H7 (cell line): ENCODE measurements around the gene CYSRT1. TPM values are rescaled to one million over a fixed set of nuclear protein-coding genes. Genes with fewer than 3 reads are reported as not detected.

Source experiments
- DNase-seq: peaks from one replicate; pipeline ENCODE4 v3.0.0; 2012
- H3K27me3 ChIP-seq: 2 replicates; pipeline ENCODE4 v1.6.0; 2011; ENCODE audit warnings: mild to moderate bottlenecking, low read length; ENCODE audit not compliant: control insufficient read depth, insufficient read depth
- H3K36me3 ChIP-seq: replicated peaks from 2 replicates; pipeline ENCODE4 v1.5.1; 2011; ENCODE audit warnings: low read length; ENCODE audit not compliant: control insufficient read depth, insufficient read depth
- H3K4me3 ChIP-seq: 2 replicates; pipeline ENCODE4 v1.5.1; 2011; ENCODE audit warnings: low read depth, mild to moderate bottlenecking, control low read depth, low read length, moderate library complexity; ENCODE audit not compliant: insufficient read depth
- total RNA-seq: library from RNA; depleted of rRNA; stranded (reverse); fragments of >200 nt; shearing (Covaris generic); gene quantifications from 2 replicates; pipeline ENCODE4 v1.2.3, GENCODE V29; 2014

CYSRT1 gene
- total RNA-seq, 1 experiment from 2014 or later: 0.83 TPM

GRCh38 chr9:137186385-137186784 lies 38.6 kb upstream of the CYSRT1 start:
- Histone ChIP-seq H3K36me3 (peaks cover 6% of the 10 kb centered on the region), H3K4me3 (no peak overlapping the region), H3K27me3 (no peaks in the 10 kb centered on the region)
- no peak for DNase-seq

- Histone ChIP-seq H3K4me3 (peak overlapping the region; percentile 93), H3K27me3 (no peaks in the 10 kb centered on the region), H3K36me3 (peaks cover 6% of the 10 kb centered on the region)
- DNase-seq: no peak
Observed at GRCh38 chr9:137187386-137187785, 37.6 kb upstream of the CYSRT1 start.

- peaks cover 6% of the 10 kb centered on the region for H3K36me3 ChIP-seq
- H3K4me3 ChIP-seq: peak overlapping the region; percentile 93
- H3K27me3 ChIP-seq: no peaks in the 10 kb centered on the region
- no peak for DNase-seq
Observed at GRCh38 chr9:137188086-137188489, 36.9 kb upstream of the CYSRT1 start.

GRCh38 chr9:137188490-137189296 lies 36.3 kb upstream of the CYSRT1 start, which contains the start of the genes ANAPC2 and SSNA1:
TSS of gene ANAPC2 (minus strand) at chr9:137188560. CDS start at chr9:137188532, 28 bp downstream.
TSS of gene SSNA1 (plus strand) at chr9:137188676. CDS start at chr9:137188727, 51 bp downstream.
- Histone ChIP-seq H3K4me3 (peak within 1 kb of the TSS; percentile 93), H3K36me3 (peaks cover 4% of the 10 kb centered on the region), H3K27me3 (no peaks in the 10 kb centered on the region)
- DNase-seq: peak; percentile 99

- peaks cover 4% of the 10 kb centered on the region for H3K36me3 ChIP-seq
- peak overlapping the region; percentile 93 for H3K4me3 ChIP-seq
- no peaks in the 10 kb centered on the region for H3K27me3 ChIP-seq
Observed at GRCh38 chr9:137189297-137190295, 35.4 kb upstream of the CYSRT1 start.

GRCh38 chr9:137190315-137190856 lies 34.6 kb upstream of the CYSRT1 start:
- DNase-seq: no peak
- Histone ChIP-seq H3K36me3 (peaks cover 4% of the 10 kb centered on the region), H3K27me3 (no peaks in the 10 kb centered on the region), H3K4me3 (no peak overlapping the region)

More at GRCh38 chr9:137189297-137190295, 35.4 kb upstream of the CYSRT1 start:
- peak; percentile 87 for DNase-seq

- H3K27me3 ChIP-seq: no peaks in the 10 kb centered on the region
- peaks cover 4% of the 10 kb centered on the region for H3K36me3 ChIP-seq
Observed at GRCh38 chr9:137191245-137191644, 33.7 kb upstream of the CYSRT1 start.

GRCh38 chr9:137191691-137192447 lies 33.1 kb upstream of the CYSRT1 start:
- H3K27me3 ChIP-seq: no peaks in the 10 kb centered on the region
- peaks cover 4% of the 10 kb centered on the region for H3K36me3 ChIP-seq
- no peak for DNase-seq
- H3K4me3 ChIP-seq: no peak overlapping the region

More at GRCh38 chr9:137191245-137191644, 33.7 kb upstream of the CYSRT1 start:
- no peak overlapping the region for H3K4me3 ChIP-seq
- no peak for DNase-seq

- Histone ChIP-seq H3K36me3 (no peaks in the 10 kb centered on the region; the same call in 1 of the 2 replicates), H3K27me3 (no peaks in the 10 kb centered on the region), H3K4me3 (no peak overlapping the region)
- no peak for DNase-seq
Observed at GRCh38 chr9:137192448-137192780, 32.6 kb upstream of the CYSRT1 start.

GRCh38 chr9:137192859-137193258 lies 32.1 kb upstream of the CYSRT1 start:
- Histone ChIP-seq H3K4me3 (no peak overlapping the region), H3K27me3 (no peaks in the 10 kb centered on the region), H3K36me3 (no peaks in the 10 kb centered on the region; the same call in 1 of the 2 replicates)
- no peak for DNase-seq

- DNase-seq: no peak
- H3K27me3 ChIP-seq: no peaks in the 10 kb centered on the region
- H3K36me3 ChIP-seq: no peaks in the 10 kb centered on the region; the same call in 1 of the 2 replicates
Observed at GRCh38 chr9:137193771-137194170, 31.2 kb upstream of the CYSRT1 start.

GRCh38 chr9:137194388-137194787 lies 30.6 kb upstream of the CYSRT1 start:
- peak; percentile 67 for DNase-seq
- H3K36me3 ChIP-seq: no peaks in the 10 kb centered on the region; the same call in 1 of the 2 replicates
- no peak overlapping the region for H3K4me3 ChIP-seq
- H3K27me3 ChIP-seq: no peaks in the 10 kb centered on the region

More at GRCh38 chr9:137193771-137194170, 31.2 kb upstream of the CYSRT1 start:
- no peak overlapping the region for H3K4me3 ChIP-seq

GRCh38 chr9:137194909-137195308 lies 30.1 kb upstream of the CYSRT1 start:
- H3K27me3 ChIP-seq: no peaks in the 10 kb centered on the region
- no peak overlapping the region for H3K4me3 ChIP-seq
- no peaks in the 10 kb centered on the region; the same call in 1 of the 2 replicates for H3K36me3 ChIP-seq
- no peak for DNase-seq
